ENCODE data around the gene SOCS1. TPM values are rescaled to one million over a fixed set of nuclear protein-coding genes. Genes with fewer than 3 reads are reported as not detected.

SOCS1 gene
- total and polyA plus RNA-seq, 2 donors (not counting 1 experiment from before 2014, with no cell fraction given) = 29.7 to 107 TPM

DNA sequence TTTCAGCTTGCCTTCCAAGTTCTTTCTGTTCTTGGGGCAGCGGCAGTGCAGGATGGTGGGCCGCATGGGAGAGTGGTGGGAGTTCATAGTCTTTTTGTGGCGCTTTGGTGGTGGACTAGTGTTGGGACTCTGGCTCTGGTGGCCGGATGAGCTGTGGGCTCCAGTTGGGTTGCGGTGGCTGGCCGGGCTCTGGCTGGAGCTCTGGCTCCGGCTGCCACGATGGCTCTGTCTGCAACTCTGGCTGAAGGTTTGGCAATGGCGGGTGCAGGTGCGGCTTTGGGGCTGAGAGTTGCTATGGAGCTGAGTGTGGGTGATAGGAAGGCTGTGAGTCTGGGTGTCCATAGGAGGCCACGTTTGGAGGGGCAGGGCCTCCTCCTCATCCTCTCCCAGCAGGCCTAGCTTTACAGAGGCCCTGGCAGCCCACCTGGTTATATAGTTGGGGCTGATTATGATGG lies 12.9 kb upstream of the SOCS1 start, which contains the start of gene TNP2:
Gene TNP2, minus strand, starts transcription at position 405 of the 455 bp plus-strand sequence. Its CDS starts 63 bp downstream, at position 342.
- Histone ChIP-seq H3K4me3 (ENCODE audit: control extremely low read depth in 1 of 5, extremely low read depth in 1 of 5, insufficient read depth in 1 of 5, low read depth in 2 of 5, low read length in 4 of 5) (no peak within 1 kb of the TSS), H3K36me3 (replicated peaks in 1 of 2; ENCODE audit: control extremely low read depth in 1 of 2, control insufficient read depth in 1 of 2, extremely low read depth in 1 of 2, insufficient read depth in 2 of 2, low read length in 1 of 2) (no peaks in the 10 kb centered on the region), H3K4me2 (replicated peaks; ENCODE audit: low read depth, low read length, poor library complexity, severe bottlenecking) (no peak within 1 kb of the TSS), H3K9me3 (ENCODE audit: control extremely low read depth in 1 of 3, control insufficient read depth in 2 of 3, insufficient read depth in 1 of 3, low read length in 2 of 3) (no peaks in the 10 kb centered on the region), H3K27ac (ENCODE audit: low read length in 2 of 2) (no peak within 1 kb of the TSS), H3K27me3 (replicated peaks in 1 of 4; ENCODE audit: control extremely low read depth in 1 of 4, control insufficient read depth in 3 of 4, insufficient read depth in 4 of 4, low read length in 3 of 4) (no peaks in the 10 kb centered on the region), H2AFZ (ENCODE audit: insufficient read depth, low read depth, low read length, poor library complexity, severe bottlenecking) (no peak within 1 kb of the TSS), H4K20me1 (ENCODE audit: control insufficient read depth, insufficient read depth, low read length, poor library complexity, severe bottlenecking) (no peaks in the 10 kb centered on the region), H3K9ac (ENCODE audit: low read length) (no peak within 1 kb of the TSS), H3K4me1 (ENCODE audit: control insufficient read depth in 2 of 2, insufficient read depth in 2 of 2, low read length in 2 of 2) (peaks cover 7% of the 10 kb centered on the region in 2 donors), H3K79me2 (ENCODE audit: control insufficient read depth, insufficient read depth, low read length) (no peaks in the 10 kb centered on the region)
- ChIA-PET CTCF (interaction anchor here (1.1 kb wide), 2 partner anchors 10 to 13 kb away, joined by 3 to 4 read pairs; partner anchors contain the start of gene SOCS1), POLR2A (interaction anchor here (0.6 kb wide), 1 partner anchor 84 kb away, joined by 12 read pairs; no protein-coding TSS in a partner anchor)
- WGBS (ENCODE audit: insufficient coverage) = 94% methylated on average over 9 of the region's 11 CpGs
- H3K4me3 Mint-ChIP-seq = no peak within 1 kb of the TSS
- no peaks in the 10 kb centered on the region for H3K27me3 Mint-ChIP-seq
- TF ChIP-seq, protein P1, sequence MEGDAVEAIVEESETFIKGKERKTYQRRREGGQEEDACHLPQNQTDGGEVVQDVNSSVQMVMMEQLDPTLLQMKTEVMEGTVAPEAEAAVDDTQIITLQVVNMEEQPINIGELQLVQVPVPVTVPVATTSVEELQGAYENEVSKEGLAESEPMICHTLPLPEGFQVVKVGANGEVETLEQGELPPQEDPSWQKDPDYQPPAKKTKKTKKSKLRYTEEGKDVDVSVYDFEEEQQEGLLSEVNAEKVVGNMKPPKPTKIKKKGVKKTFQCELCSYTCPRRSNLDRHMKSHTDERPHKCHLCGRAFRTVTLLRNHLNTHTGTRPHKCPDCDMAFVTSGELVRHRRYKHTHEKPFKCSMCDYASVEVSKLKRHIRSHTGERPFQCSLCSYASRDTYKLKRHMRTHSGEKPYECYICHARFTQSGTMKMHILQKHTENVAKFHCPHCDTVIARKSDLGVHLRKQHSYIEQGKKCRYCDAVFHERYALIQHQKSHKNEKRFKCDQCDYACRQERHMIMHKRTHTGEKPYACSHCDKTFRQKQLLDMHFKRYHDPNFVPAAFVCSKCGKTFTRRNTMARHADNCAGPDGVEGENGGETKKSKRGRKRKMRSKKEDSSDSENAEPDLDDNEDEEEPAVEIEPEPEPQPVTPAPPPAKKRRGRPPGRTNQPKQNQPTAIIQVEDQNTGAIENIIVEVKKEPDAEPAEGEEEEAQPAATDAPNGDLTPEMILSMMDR (IDR thresholded peaks at IDR 0.05) = no peak
- DNase-seq (no peak), ATAC-seq (ENCODE audit: low read depth) (no peak)
- no peak within 1 kb of the TSS for H3K27ac Mint-ChIP-seq
- H3K4me1 Mint-ChIP-seq = peaks cover 8% of the 10 kb centered on the region
- no peaks in the 10 kb centered on the region for H3K9me3 Mint-ChIP-seq (ENCODE audit: insufficient read depth)
- intact Hi-C loops (cut with micrococcal nuclease) = no loop called here

DNA sequence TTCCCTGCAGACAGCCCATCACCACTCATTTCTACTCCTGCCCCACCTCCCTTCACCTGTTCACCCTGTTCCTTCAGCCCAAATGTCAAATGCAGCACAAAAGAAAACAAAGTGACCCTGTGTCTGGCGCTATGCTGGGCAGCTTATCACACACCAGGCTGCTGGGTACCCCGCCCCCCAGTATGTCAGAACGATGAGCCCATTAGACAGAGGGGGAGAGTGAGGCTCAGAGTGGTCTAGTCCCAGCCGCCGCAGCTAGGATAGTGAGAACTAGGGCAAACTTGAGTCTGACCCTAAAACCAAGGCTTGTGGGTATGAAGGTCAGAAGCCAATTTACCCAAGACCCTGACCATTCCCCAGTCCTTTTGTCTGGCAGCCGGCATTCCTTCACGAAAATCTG lies 9.1 kb upstream of the SOCS1 start:
- H2AFZ ChIP-seq (ENCODE audit: insufficient read depth, low read depth, low read length, poor library complexity, severe bottlenecking) = no peak overlapping the region
- H3K4me3 ChIP-seq (ENCODE audit: control extremely low read depth in 1 of 5, extremely low read depth in 1 of 5, insufficient read depth in 1 of 5, low read depth in 2 of 5, low read length in 4 of 5) = no peak overlapping the region
- ATAC-seq (ENCODE audit: low read depth) = no peak
- no peak for TF ChIP-seq EZH2 (IDR thresholded peaks at IDR 0.05; ENCODE audit: borderline replicate concordance, insufficient read depth, low read depth, low read length, poor library complexity, severe bottlenecking)
- TF ChIP-seq, protein P1 (IDR thresholded peaks at IDR 0.05) = no peak
- no peaks in the 10 kb centered on the region for H3K79me2 ChIP-seq (ENCODE audit: control insufficient read depth, insufficient read depth, low read length)
- H3K9ac ChIP-seq (ENCODE audit: low read length) = no peak overlapping the region
- Mint-ChIP-seq H3K4me1 (peaks cover 16% of the 10 kb centered on the region), H3K27ac (no peak overlapping the region), H3K9me3 (ENCODE audit: insufficient read depth) (no peaks in the 10 kb centered on the region), H3K27me3 (no peaks in the 10 kb centered on the region), H3K4me3 (no peak overlapping the region)
- H4K20me1 ChIP-seq (ENCODE audit: control insufficient read depth, insufficient read depth, low read length, poor library complexity, severe bottlenecking) = no peaks in the 10 kb centered on the region
- WGBS (ENCODE audit: insufficient coverage) = over 99% methylated on average over 7 of the region's 7 CpGs
- H3K4me2 ChIP-seq (replicated peaks; ENCODE audit: low read depth, low read length, poor library complexity, severe bottlenecking) = no peak overlapping the region
- no peaks in the 10 kb centered on the region for H3K9me3 ChIP-seq (ENCODE audit: control extremely low read depth in 1 of 3, control insufficient read depth in 2 of 3, insufficient read depth in 1 of 3, low read length in 2 of 3)
- H3K27me3 ChIP-seq (replicated peaks in 1 of 4; ENCODE audit: control extremely low read depth in 1 of 4, control insufficient read depth in 3 of 4, insufficient read depth in 4 of 4, low read length in 3 of 4) = no peaks in the 10 kb centered on the region
- ChIA-PET CTCF (interaction anchor here (1.9 kb wide), 1 partner anchor 91 kb away, joined by 7 read pairs; no protein-coding TSS in a partner anchor), POLR2A (no interaction called here)
- H3K36me3 ChIP-seq (replicated peaks in 1 of 2; ENCODE audit: control extremely low read depth in 1 of 2, control insufficient read depth in 1 of 2, extremely low read depth in 1 of 2, insufficient read depth in 2 of 2, low read length in 1 of 2) = no peaks in the 10 kb centered on the region
- H3K27ac ChIP-seq (ENCODE audit: low read length in 2 of 2) = no peak overlapping the region
- peaks cover 13 to 14% of the 10 kb centered on the region in 2 donors for H3K4me1 ChIP-seq (ENCODE audit: control insufficient read depth in 2 of 2, insufficient read depth in 2 of 2, low read length in 2 of 2)
- DNase-seq = no peak
- intact Hi-C loops (cut with micrococcal nuclease) = no loop called here

Measured in B cell (primary cell).